Rectal smooth muscle tissue (tissue), 1 donor: ENCODE measurements around the gene FOXL1.

Source experiments
- H3K27ac ChIP-seq: one replicate; pipeline ENCODE4 v1.7.0; 2013; ENCODE audit warnings: low read depth, low read length, inconsistent platforms
- H3K27me3 ChIP-seq: one replicate; pipeline ENCODE4 v1.7.0; 2013; ENCODE audit warnings: low read length; ENCODE audit not compliant: control insufficient read depth, insufficient read depth
- H3K36me3 ChIP-seq: one replicate; pipeline ENCODE4 v1.7.0; 2013; ENCODE audit warnings: low read length; ENCODE audit not compliant: control insufficient read depth, insufficient read depth
- H3K4me1 ChIP-seq: one replicate; pipeline ENCODE4 v1.7.0; 2013; ENCODE audit warnings: low read length; ENCODE audit not compliant: control insufficient read depth, insufficient read depth
- H3K4me3 ChIP-seq: one replicate; pipeline ENCODE4 v1.7.0; 2013; ENCODE audit warnings: low read length
- H3K9ac ChIP-seq: one replicate; pipeline ENCODE4 v1.7.0; 2013; ENCODE audit warnings: low read length

Gene FOXL1

GRCh38 chr16:86538196-86538780 is 40.1 kb upstream of the FOXL1 start:
- no peak overlapping the region for H3K27ac ChIP-seq
- H3K36me3 ChIP-seq: peaks cover 40% of the 10 kb centered on the region
- no peak overlapping the region for H3K4me3 ChIP-seq

DNA sequence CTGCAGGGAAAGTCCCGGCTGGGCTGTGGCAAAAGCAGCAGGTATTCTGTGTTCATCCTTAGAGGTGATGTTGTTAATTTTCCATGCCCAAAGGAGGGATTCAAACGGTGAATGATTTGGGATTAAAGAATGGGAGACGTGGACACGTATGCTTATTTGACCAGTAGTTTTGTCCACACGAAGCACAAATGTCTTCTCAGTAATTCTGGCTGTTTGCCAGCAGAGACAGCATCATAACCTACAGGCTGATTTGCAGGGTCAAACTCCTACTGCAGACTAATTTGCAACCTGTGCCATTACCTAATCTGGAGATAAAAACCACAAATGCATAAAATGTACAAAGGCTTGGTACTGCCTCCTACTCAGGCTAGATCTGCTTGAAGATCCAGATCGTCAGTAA is 37.5 kb upstream of the FOXL1 start:
- Histone ChIP-seq H3K4me1 (no peaks in the 10 kb centered on the region), H3K4me3 (no peak overlapping the region), H3K27me3 (no peaks in the 10 kb centered on the region), H3K27ac (no peak overlapping the region), H3K9ac (no peak overlapping the region), H3K36me3 (peaks cover 44% of the 10 kb centered on the region)

More at GRCh38 chr16:86538196-86538780, 40.1 kb upstream of the FOXL1 start:
- H3K27me3 ChIP-seq: no peaks in the 10 kb centered on the region
- no peak overlapping the region for H3K9ac ChIP-seq
- no peaks in the 10 kb centered on the region for H3K4me1 ChIP-seq

- Histone ChIP-seq H3K4me3 (no peak overlapping the region), H3K9ac (no peak overlapping the region), H3K27ac (no peak overlapping the region), H3K27me3 (no peaks in the 10 kb centered on the region), H3K36me3 (peaks cover 44% of the 10 kb centered on the region), H3K4me1 (no peaks in the 10 kb centered on the region)
Observed at GRCh38 chr16:86541560-86541959, 36.8 kb upstream of the FOXL1 start.

DNA sequence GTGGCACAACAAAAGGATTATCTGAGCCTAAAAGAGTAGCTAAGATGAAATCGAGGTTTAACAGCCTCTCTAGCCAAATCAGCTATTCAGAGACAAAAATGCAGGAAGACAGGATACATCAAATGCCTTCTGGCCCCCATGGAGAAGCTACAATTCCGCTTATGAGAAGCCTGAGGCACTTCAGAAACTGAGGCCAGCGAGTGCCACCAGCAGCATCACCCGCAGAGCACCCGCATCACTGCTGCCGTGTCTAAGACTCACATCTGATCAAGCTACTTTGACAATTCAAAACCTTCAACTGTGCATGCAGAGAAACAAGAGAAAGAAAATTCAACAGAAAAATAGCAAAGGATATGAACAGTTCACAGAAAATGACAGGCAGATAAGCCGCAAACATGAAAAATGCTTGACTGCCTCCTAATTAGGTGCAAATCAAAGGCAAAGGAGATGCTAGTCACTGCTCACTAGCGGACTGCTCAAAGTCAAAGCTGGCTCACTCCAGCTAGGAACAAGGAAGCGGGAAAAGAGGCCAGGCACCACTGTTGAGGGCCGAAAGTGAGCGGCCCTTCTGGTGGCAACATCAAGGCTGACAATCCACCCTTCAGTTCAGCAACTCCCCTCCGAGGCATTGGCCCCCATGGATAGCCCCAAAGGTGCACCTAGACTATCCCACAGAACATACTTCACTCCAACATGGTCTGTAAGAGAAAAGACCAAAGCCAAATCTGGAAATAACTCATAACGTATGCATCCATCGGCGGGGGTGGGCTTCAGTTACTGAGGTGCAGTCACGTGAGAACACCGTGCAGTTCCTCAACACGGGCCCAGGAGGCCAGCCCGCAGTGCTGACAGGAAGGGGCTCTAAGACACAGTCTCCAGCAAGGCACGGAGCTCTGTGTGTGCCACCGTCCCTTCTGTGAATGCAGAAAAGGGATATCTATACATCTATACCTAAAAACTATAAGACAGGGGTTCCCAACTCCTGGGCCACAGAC is 35.3 kb upstream of the FOXL1 start:
- H3K4me1 ChIP-seq: no peaks in the 10 kb centered on the region
- no peak overlapping the region for H3K27ac ChIP-seq
- no peak overlapping the region for H3K4me3 ChIP-seq
- peaks cover 41% of the 10 kb centered on the region for H3K36me3 ChIP-seq
- no peak overlapping the region for H3K9ac ChIP-seq
- H3K27me3 ChIP-seq: no peaks in the 10 kb centered on the region

GRCh38 chr16:86545481-86545880 is 32.9 kb upstream of the FOXL1 start:
- no peak overlapping the region for H3K4me3 ChIP-seq
- H3K27ac ChIP-seq: no peak overlapping the region
- H3K4me1 ChIP-seq: no peaks in the 10 kb centered on the region

DNA sequence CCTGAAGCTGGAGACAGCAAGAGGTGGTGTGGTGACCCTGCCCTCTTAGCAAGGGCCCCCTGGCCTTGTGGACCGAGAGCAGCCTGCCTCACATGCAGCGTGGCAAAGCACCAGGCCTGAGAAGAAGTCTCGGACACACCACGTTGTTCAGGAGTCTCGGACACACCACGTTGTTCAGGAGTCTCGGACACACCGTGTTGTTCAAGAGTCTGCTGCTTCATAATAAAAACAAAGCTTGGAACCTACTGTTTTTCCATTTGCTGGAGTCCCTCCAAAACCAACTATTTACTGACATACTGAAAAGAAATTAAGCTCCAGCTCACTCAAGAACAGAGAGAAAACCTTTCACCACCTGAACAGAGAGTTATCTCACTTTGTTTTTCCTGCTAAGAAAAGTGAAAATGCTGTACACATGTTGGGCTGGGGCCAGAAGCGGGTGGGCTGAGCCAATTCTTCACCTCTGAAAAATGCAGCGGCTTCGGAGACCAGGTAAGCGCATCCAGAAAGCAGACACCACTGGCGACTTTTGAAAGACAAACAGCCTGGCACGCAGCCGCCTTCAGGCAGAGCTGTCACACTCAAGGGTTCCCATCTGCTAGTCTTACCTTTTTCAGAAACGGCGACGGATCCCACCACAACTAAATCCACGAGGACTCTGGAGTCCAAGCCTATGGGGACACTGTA is 32.3 kb upstream of the FOXL1 start:
- no peaks in the 10 kb centered on the region for H3K4me1 ChIP-seq
- H3K27ac ChIP-seq: no peak overlapping the region
- H3K27me3 ChIP-seq: no peaks in the 10 kb centered on the region
- H3K4me3 ChIP-seq: no peak overlapping the region
- H3K36me3 ChIP-seq: peaks cover 21% of the 10 kb centered on the region
- no peak overlapping the region for H3K9ac ChIP-seq

More at GRCh38 chr16:86545481-86545880, 32.9 kb upstream of the FOXL1 start:
- Histone ChIP-seq H3K9ac (no peak overlapping the region), H3K36me3 (peaks cover 27% of the 10 kb centered on the region), H3K27me3 (no peaks in the 10 kb centered on the region)

DNA sequence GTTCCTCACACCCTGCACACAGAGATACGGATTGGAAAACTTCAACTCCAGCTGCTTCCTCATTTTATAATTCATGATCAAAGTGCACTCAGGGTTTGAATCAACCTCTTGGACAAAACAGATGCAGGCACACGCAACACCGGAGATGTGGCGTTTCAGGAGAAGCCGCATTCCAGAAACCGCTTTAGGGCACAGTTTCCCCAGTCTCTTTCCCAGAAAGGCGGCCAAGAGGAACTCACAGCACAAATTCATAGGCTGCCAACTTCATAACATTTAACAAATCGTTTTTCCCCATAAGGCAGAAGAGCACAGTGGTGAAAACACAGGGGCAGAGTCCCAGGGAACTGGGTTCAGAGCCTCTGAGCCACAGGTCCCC is 31.7 kb upstream of the FOXL1 start:
- no peaks in the 10 kb centered on the region for H3K4me1 ChIP-seq
- peaks cover 15% of the 10 kb centered on the region for H3K36me3 ChIP-seq
- H3K4me3 ChIP-seq: no peak overlapping the region
- H3K27ac ChIP-seq: no peak overlapping the region
- H3K9ac ChIP-seq: no peak overlapping the region
- no peaks in the 10 kb centered on the region for H3K27me3 ChIP-seq

- Histone ChIP-seq H3K27ac (no peak overlapping the region), H3K4me3 (no peak overlapping the region), H3K4me1 (no peaks in the 10 kb centered on the region), H3K36me3 (peaks cover 10% of the 10 kb centered on the region), H3K9ac (no peak overlapping the region), H3K27me3 (no peaks in the 10 kb centered on the region)
Observed at GRCh38 chr16:86547286-86547685, 31.1 kb upstream of the FOXL1 start.

DNA sequence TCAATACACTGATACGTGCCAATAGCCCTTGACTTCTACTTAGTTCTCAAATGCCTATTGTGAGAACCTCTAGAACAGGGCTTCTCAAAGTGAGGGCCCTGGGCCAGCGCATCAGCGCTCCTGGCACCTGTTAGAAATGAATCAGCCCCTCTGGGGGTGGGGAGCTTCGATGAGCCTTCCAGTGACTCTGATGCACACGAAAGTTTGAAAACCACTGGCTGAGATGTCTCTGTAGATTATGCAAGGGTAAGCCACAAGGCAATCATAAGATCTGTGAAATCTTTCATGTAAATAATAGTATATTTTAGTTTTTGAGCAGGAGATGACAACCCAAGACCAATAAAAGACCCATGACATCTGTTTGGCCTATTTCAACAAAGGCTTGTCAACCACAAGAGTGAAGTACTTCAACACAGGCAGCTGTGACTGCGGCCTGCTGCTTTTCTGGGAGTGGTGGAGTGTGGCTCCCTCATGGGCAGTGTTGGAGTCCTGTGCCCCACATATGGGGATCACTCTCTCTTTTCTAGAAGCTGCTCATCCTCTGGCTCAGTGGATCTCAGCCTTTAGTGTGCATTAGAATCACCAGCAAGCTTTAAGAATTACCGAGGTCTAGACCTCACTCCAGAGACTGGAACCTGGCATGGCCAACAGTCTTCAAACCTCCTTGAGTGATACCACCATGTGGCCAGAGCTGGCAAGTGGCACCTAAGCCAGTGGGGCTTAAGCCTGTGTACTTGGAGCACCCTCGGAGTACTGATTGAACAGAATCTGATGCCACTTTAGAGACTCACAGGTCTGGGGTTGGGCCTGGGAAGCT is 29.1 kb upstream of the FOXL1 start:
- H3K27me3 ChIP-seq: no peaks in the 10 kb centered on the region
- no peak overlapping the region for H3K4me3 ChIP-seq
- H3K36me3 ChIP-seq: peaks cover 6% of the 10 kb centered on the region
- H3K4me1 ChIP-seq: no peaks in the 10 kb centered on the region
- H3K9ac ChIP-seq: no peak overlapping the region
- no peak overlapping the region for H3K27ac ChIP-seq

GRCh38 chr16:86549893-86550190 is 28.5 kb upstream of the FOXL1 start:
- Histone ChIP-seq H3K27me3 (no peaks in the 10 kb centered on the region), H3K27ac (no peak overlapping the region), H3K4me1 (no peaks in the 10 kb centered on the region), H3K4me3 (no peak overlapping the region), H3K36me3 (peaks cover 6% of the 10 kb centered on the region), H3K9ac (no peak overlapping the region)

GRCh38 chr16:86550281-86550680 is 28.1 kb upstream of the FOXL1 start:
- Histone ChIP-seq H3K4me3 (no peak overlapping the region), H3K4me1 (no peaks in the 10 kb centered on the region), H3K27me3 (no peaks in the 10 kb centered on the region), H3K9ac (no peak overlapping the region), H3K27ac (no peak overlapping the region), H3K36me3 (peaks cover 6% of the 10 kb centered on the region)

GRCh38 chr16:86553356-86553755 is 25.0 kb upstream of the FOXL1 start:
- H3K27me3 ChIP-seq: no peaks in the 10 kb centered on the region
- H3K27ac ChIP-seq: no peak overlapping the region
- H3K36me3 ChIP-seq: peaks cover 3% of the 10 kb centered on the region
- no peak overlapping the region for H3K9ac ChIP-seq
- H3K4me3 ChIP-seq: no peak overlapping the region
- peaks cover 4% of the 10 kb centered on the region for H3K4me1 ChIP-seq
